Panc1 (cell line): ENCODE data around the gene PSMB7.

Experiments
- CTCF ChIP-seq: fragments of 450-650 bp; IDR thresholded peaks from 2 replicates; pipeline ENCODE4 v1.5.1; 2017; ENCODE audit warnings: mild to moderate bottlenecking
- POLR2AphosphoS5 ChIP-seq: IDR thresholded peaks from 2 replicates; pipeline ENCODE4 v1.6.1; 2012; ENCODE audit warnings: mild to moderate bottlenecking, low read depth, low read length, moderate library complexity

GRCh38 chr9:124342402-124342775 is 72.9 kb downstream of the PSMB7 start:
- TF ChIP-seq CTCF, result no peak
- TF ChIP-seq POLR2AphosphoS5, result no peak
